ENCODE results near the gene RPS19.
A peak's percentile ranks its signal among the peaks of the same experiment; 100 is the strongest.

The RPS19 gene

GRCh38 chr19:41879080-41879479 lies 19.0 kb downstream of the RPS19 start:
- DNase-seq (ENCODE audit: low read depth in 2 of 2), result no peak

GRCh38 chr19:41879670-41880328 lies 19.7 kb downstream of the RPS19 start:
- no peak for DNase-seq (ENCODE audit: low read depth in 2 of 2)

GRCh38 chr19:41880329-41880708 lies 20.3 kb downstream of the RPS19 start:
- no peak for DNase-seq (ENCODE audit: low read depth in 2 of 2)

- DNase-seq (ENCODE audit: low read depth in 2 of 2), result no peak
Measured at GRCh38 chr19:41882568-41883462, 22.8 kb downstream of the RPS19 start, which contains the start of gene ARHGEF1. Gene ARHGEF1, plus strand, starts transcription at chr19:41883184. Its CDS starts 4,899 bp downstream, at chr19:41888083.

GRCh38 chr19:41883463-41883820 lies 23.4 kb downstream of the RPS19 start:
- no peak for DNase-seq (ENCODE audit: low read depth in 2 of 2)

GRCh38 chr19:41883821-41884733 lies 24.0 kb downstream of the RPS19 start:
- DNase-seq (ENCODE audit: low read depth in 2 of 2), result peak; percentile 87 to 91

GRCh38 chr19:41886761-41887710 lies 27.0 kb downstream of the RPS19 start:
- no peak for DNase-seq (ENCODE audit: low read depth in 2 of 2)

GRCh38 chr19:41887711-41888382 lies 27.8 kb downstream of the RPS19 start:
- DNase-seq (ENCODE audit: low read depth in 2 of 2), result peak; percentile 79 to 82

- DNase-seq (ENCODE audit: low read depth in 2 of 2), result no peak
Measured at GRCh38 chr19:41888926-41889325, 28.9 kb downstream of the RPS19 start.

GRCh38 chr19:41889896-41890295 lies 29.8 kb downstream of the RPS19 start:
- no peak for DNase-seq (ENCODE audit: low read depth in 2 of 2)

- no peak for DNase-seq (ENCODE audit: low read depth in 2 of 2)
Measured at GRCh38 chr19:41890936-41891335, 30.9 kb downstream of the RPS19 start.

- DNase-seq (ENCODE audit: low read depth in 2 of 2), result no peak
Measured at GRCh38 chr19:41892173-41892902, 32.3 kb downstream of the RPS19 start.

GRCh38 chr19:41893899-41894298 lies 33.8 kb downstream of the RPS19 start:
- DNase-seq (ENCODE audit: low read depth in 2 of 2), result no peak

GRCh38 chr19:41894350-41894749 lies 34.3 kb downstream of the RPS19 start:
- no peak for DNase-seq (ENCODE audit: low read depth in 2 of 2)

GRCh38 chr19:41895745-41896580 lies 35.9 kb downstream of the RPS19 start:
- no peak for DNase-seq (ENCODE audit: low read depth in 2 of 2)

- no peak for DNase-seq (ENCODE audit: low read depth in 2 of 2)
Measured at GRCh38 chr19:41896581-41896942, 36.5 kb downstream of the RPS19 start.

GRCh38 chr19:41897181-41897580 lies 37.1 kb downstream of the RPS19 start:
- no peak for DNase-seq (ENCODE audit: low read depth in 2 of 2)

- DNase-seq (ENCODE audit: low read depth in 2 of 2), result no peak
Measured at GRCh38 chr19:41897820-41898219, 37.8 kb downstream of the RPS19 start.

- DNase-seq (ENCODE audit: low read depth in 2 of 2), result no peak
Measured at GRCh38 chr19:41898235-41898634, 38.2 kb downstream of the RPS19 start.

All from stimulated activated CD8-positive, alpha-beta memory T cell treated with anti-CD3 and anti-CD28 coated beads, Interleukin-2, amount 100 ng/mL, for 48 hours (primary cell).